ENCODE results near the gene C6orf163.
"Not testable (repeated sequence)": the region's sequence is repeated elsewhere in the genome, so short reads cannot be mapped to it uniquely, and the experiment has no call there.

C6orf163 gene

DNA sequence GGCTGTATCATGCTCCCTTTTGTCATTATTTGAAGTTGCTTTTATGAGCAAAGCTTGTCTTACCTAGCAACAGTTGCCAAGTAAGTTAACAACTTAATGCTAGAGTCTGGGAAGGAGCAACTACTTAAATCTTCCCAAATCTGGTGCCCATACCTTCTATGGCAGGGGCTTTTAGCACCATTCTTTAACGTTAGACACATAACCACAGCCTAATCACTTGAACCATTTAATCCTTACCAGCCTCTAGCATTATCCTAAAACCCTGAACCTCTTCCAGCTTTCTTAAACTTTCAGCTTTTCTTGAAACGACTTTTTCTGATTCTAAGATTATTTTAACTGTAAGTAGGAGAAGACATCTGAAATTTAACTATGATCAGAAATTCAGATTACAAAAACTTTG lies at the start of gene C6orf163:
C6orf163 (plus strand) TSS at position 83 of the 400 bp plus-strand sequence; CDS start at position 370, 287 bp downstream.
- ATAC-seq (ENCODE audit: low read depth) (no peak), DNase-seq (ENCODE audit: low spot score) (no peak)
- no peaks in the 10 kb centered on the region for H3K27me3 ChIP-seq (ENCODE audit: insufficient read depth, poor library complexity, severe bottlenecking)
- no peaks in the 10 kb centered on the region for H3K9me3 ChIP-seq (ENCODE audit: severe bottlenecking)
- H3K27ac ChIP-seq (ENCODE audit: poor library complexity, severe bottlenecking) = no peak within 1 kb of the TSS
- no peaks in the 10 kb centered on the region for H3K36me3 ChIP-seq (ENCODE audit: low read depth)
- H3K4me3 ChIP-seq (ENCODE audit: severe bottlenecking) = no peak within 1 kb of the TSS
- no peaks in the 10 kb centered on the region for H3K4me1 ChIP-seq (ENCODE audit: insufficient read depth, poor library complexity, severe bottlenecking)
- TF ChIP-seq, protein P1, sequence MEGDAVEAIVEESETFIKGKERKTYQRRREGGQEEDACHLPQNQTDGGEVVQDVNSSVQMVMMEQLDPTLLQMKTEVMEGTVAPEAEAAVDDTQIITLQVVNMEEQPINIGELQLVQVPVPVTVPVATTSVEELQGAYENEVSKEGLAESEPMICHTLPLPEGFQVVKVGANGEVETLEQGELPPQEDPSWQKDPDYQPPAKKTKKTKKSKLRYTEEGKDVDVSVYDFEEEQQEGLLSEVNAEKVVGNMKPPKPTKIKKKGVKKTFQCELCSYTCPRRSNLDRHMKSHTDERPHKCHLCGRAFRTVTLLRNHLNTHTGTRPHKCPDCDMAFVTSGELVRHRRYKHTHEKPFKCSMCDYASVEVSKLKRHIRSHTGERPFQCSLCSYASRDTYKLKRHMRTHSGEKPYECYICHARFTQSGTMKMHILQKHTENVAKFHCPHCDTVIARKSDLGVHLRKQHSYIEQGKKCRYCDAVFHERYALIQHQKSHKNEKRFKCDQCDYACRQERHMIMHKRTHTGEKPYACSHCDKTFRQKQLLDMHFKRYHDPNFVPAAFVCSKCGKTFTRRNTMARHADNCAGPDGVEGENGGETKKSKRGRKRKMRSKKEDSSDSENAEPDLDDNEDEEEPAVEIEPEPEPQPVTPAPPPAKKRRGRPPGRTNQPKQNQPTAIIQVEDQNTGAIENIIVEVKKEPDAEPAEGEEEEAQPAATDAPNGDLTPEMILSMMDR (IDR thresholded peaks at IDR 0.05; ENCODE audit: poor library complexity, severe bottlenecking) = no peak

- DNase-seq (ENCODE audit: low spot score) (no peak), ATAC-seq (ENCODE audit: low read depth) (no peak)
- TF ChIP-seq, protein P1 (IDR thresholded peaks at IDR 0.05; ENCODE audit: poor library complexity, severe bottlenecking) = no peak
- Histone ChIP-seq H3K27me3 (ENCODE audit: insufficient read depth, poor library complexity, severe bottlenecking) (no peaks in the 10 kb centered on the region), H3K9me3 (ENCODE audit: severe bottlenecking) (no peaks in the 10 kb centered on the region), H3K27ac (ENCODE audit: poor library complexity, severe bottlenecking) (no peak overlapping the region), H3K36me3 (ENCODE audit: low read depth) (no peaks in the 10 kb centered on the region), H3K4me1 (ENCODE audit: insufficient read depth, poor library complexity, severe bottlenecking) (no peaks in the 10 kb centered on the region), H3K4me3 (ENCODE audit: severe bottlenecking) (no peak overlapping the region)
Observed at GRCh38 chr6:87297119-87297518, 47.5 kb upstream of the C6orf163 start.

- not testable (repeated sequence) for ATAC-seq (ENCODE audit: low read depth); H3K4me1 ChIP-seq (ENCODE audit: insufficient read depth, poor library complexity, severe bottlenecking); H3K27me3 ChIP-seq (ENCODE audit: insufficient read depth, poor library complexity, severe bottlenecking); DNase-seq (ENCODE audit: low spot score); H3K36me3 ChIP-seq (ENCODE audit: low read depth); H3K27ac ChIP-seq (ENCODE audit: poor library complexity, severe bottlenecking); H3K4me3 ChIP-seq (ENCODE audit: severe bottlenecking); H3K9me3 ChIP-seq (ENCODE audit: severe bottlenecking)
Observed at GRCh38 chr6:87301277-87301676, 43.3 kb upstream of the C6orf163 start.

GRCh38 chr6:87308970-87309369 lies 35.6 kb upstream of the C6orf163 start:
- DNase-seq (ENCODE audit: low spot score) = no peak
- TF ChIP-seq, protein P1 (IDR thresholded peaks at IDR 0.05; ENCODE audit: poor library complexity, severe bottlenecking) = no peak
- H3K9me3 ChIP-seq (ENCODE audit: severe bottlenecking) = peaks cover 3% of the 10 kb centered on the region
- H3K27me3 ChIP-seq (ENCODE audit: insufficient read depth, poor library complexity, severe bottlenecking) = peaks cover 14% of the 10 kb centered on the region
- no peak overlapping the region for H3K27ac ChIP-seq (ENCODE audit: poor library complexity, severe bottlenecking)
- no peaks in the 10 kb centered on the region for H3K36me3 ChIP-seq (ENCODE audit: low read depth)
- no peaks in the 10 kb centered on the region for H3K4me1 ChIP-seq (ENCODE audit: insufficient read depth, poor library complexity, severe bottlenecking)
- ATAC-seq (ENCODE audit: low read depth) = peak; percentile 19; the same call in 1 of the 3 replicates
- H3K4me3 ChIP-seq (ENCODE audit: severe bottlenecking) = no peak overlapping the region

- ATAC-seq (ENCODE audit: low read depth) (no peak), DNase-seq (ENCODE audit: low spot score) (no peak)
- TF ChIP-seq, protein P1 (IDR thresholded peaks at IDR 0.05; ENCODE audit: poor library complexity, severe bottlenecking) = no peak
- no peak overlapping the region for H3K4me3 ChIP-seq (ENCODE audit: severe bottlenecking)
- no peaks in the 10 kb centered on the region for H3K4me1 ChIP-seq (ENCODE audit: insufficient read depth, poor library complexity, severe bottlenecking)
- H3K27ac ChIP-seq (ENCODE audit: poor library complexity, severe bottlenecking) = no peak overlapping the region
- H3K9me3 ChIP-seq (ENCODE audit: severe bottlenecking) = peaks cover 3% of the 10 kb centered on the region
- H3K36me3 ChIP-seq (ENCODE audit: low read depth) = no peaks in the 10 kb centered on the region
- H3K27me3 ChIP-seq (ENCODE audit: insufficient read depth, poor library complexity, severe bottlenecking) = peaks cover 14% of the 10 kb centered on the region
Observed at GRCh38 chr6:87312860-87313259, 31.8 kb upstream of the C6orf163 start.
